DND-41 (cell line): ENCODE results near the gene MRPL45.

Source experiments
- CTCF ChIP-seq: IDR thresholded peaks from 2 replicates; pipeline ENCODE4 v1.5.1; 2012; ENCODE audit warnings: borderline replicate concordance, low read length, moderate library complexity, mild to moderate bottlenecking; ENCODE audit not compliant: poor library complexity, severe bottlenecking; ENCODE audit errors: extremely low read depth
- EZH2 ChIP-seq: IDR thresholded peaks from 3 replicates; pipeline ENCODE4 v1.6.1; 2012; ENCODE audit warnings: borderline replicate concordance, low read depth, mild to moderate bottlenecking, moderate library complexity, low read length, inconsistent platforms; ENCODE audit not compliant: severe bottlenecking

- no peak for TF ChIP-seq CTCF
- TF ChIP-seq EZH2: no peak
Observed at GRCh38 chr17:38322897-38323296, 25.9 kb downstream of the MRPL45 start.
